ENCODE data around the gene MARVELD1.

DNA sequence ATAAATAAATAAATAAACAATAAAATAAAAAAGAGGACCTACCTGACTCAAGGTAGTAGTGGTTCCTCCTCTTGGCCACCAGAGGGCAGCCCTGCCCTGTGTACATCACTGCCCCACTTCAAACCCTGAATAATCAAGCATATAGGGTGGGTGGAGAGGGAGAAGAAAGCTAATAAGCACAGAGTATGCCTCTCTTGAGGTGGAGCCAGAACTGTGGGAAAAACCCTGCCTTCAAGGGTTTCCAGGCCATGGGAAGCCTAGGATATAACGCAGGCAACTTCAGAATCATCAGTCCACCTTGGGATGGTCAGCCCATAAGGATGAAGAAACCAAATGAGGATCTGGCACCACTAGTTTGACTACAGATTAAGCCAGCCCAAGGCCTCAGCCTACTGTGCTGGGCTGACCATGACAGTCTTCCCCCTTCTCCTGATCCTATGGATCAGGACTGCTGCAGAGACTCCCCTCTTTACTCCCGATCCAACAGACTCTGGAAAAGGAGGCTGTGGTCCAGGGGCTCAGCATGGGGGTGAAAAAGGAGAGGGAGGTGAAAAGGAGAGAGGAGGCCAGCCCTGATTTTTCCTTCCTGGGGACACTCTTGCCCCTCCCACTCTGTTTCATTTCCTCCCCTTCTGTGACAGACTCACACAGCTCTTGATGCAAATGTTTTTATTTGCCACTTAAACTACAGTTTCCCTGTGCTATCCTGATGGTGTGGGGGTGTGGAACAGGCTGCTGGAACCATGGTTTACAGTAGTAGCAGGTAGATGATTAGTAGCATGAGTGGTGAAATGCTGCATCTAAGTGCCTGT, 36.6 kb upstream of the MARVELD1 start:
- TF ChIP-seq, protein P1, sequence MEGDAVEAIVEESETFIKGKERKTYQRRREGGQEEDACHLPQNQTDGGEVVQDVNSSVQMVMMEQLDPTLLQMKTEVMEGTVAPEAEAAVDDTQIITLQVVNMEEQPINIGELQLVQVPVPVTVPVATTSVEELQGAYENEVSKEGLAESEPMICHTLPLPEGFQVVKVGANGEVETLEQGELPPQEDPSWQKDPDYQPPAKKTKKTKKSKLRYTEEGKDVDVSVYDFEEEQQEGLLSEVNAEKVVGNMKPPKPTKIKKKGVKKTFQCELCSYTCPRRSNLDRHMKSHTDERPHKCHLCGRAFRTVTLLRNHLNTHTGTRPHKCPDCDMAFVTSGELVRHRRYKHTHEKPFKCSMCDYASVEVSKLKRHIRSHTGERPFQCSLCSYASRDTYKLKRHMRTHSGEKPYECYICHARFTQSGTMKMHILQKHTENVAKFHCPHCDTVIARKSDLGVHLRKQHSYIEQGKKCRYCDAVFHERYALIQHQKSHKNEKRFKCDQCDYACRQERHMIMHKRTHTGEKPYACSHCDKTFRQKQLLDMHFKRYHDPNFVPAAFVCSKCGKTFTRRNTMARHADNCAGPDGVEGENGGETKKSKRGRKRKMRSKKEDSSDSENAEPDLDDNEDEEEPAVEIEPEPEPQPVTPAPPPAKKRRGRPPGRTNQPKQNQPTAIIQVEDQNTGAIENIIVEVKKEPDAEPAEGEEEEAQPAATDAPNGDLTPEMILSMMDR (IDR thresholded peaks at IDR 0.05; ENCODE audit: low read depth, low read length): peak; percentile 51
- no peak for TF ChIP-seq EZH2phosphoT487 (IDR thresholded peaks at IDR 0.05; ENCODE audit: low read depth)
